HG03060 (cell line): ENCODE data around the gene MSL3B.

Experiments used
- ATAC-seq: cut with Tn5 transposase; IDR thresholded peaks from one replicate; pipeline ENCODE4 v1.9.1; 2021; ENCODE audit warnings: low read depth, moderate number of reproducible peaks; ENCODE audit not compliant: unreplicated experiment

MSL3B gene

GRCh38 chr2:233853883-233854240 is 14.3 kb downstream of the MSL3B start:
- no peak for ATAC-seq

DNA sequence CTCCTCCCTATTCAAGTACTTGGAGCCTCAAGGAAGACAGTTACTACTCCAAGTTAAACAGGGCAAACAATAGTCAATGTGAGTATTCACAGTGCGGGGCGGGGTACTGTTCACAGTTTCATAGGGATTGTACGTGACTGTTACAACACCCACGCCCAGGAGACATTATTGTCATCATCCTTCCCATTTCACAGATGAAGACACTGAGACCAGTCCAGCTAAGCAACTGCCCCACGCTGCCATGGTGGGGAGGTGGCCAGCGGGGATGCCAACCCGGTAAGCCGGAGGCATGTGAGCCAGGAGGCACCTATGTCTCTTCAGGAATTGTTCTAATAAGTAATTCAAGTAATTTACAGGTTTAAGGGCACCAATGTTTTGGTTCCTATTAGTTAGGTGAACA is 14.8 kb downstream of the MSL3B start:
- no peak for ATAC-seq

DNA sequence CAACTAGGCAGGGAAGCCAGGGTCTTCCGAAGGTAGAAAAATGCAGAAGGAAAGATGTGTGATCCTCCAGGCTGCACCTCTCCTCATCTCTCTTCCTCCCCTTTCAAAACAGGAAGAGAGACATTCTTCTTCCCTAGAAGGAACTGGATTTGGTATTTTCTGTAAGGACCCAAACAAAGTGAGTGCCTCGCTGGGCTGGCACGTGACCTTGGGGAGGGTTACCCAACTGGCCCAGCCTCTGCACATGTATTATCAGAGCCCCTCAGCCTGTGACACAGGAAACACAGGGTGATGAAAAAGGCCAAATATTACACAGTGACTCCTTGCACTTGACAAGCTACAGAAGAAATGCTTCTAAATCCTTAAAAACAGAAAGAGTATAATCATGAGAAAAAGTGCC is 16.1 kb downstream of the MSL3B start:
- ATAC-seq: no peak

DNA sequence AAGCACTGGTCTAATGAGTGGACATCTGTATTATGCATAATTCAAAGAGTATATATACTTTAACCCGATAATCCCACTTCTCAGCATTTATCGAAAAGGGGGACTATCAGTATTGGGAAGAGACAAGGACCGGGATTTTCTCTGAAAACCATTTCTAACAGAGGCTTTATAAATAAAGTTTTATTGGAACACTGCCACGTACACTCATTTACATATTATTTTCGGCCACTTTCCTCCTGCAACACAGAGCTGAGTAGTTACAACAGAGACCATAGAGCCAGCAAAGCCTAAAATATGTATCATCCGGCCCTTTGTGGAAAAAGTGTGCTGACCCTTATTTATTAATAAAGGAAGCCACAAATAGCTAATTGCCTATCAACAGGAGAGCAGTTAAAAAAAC is 17.0 kb downstream of the MSL3B start:
- ATAC-seq: no peak

GRCh38 chr2:233850745-233851144 is 17.4 kb downstream of the MSL3B start:
- no peak for ATAC-seq

DNA sequence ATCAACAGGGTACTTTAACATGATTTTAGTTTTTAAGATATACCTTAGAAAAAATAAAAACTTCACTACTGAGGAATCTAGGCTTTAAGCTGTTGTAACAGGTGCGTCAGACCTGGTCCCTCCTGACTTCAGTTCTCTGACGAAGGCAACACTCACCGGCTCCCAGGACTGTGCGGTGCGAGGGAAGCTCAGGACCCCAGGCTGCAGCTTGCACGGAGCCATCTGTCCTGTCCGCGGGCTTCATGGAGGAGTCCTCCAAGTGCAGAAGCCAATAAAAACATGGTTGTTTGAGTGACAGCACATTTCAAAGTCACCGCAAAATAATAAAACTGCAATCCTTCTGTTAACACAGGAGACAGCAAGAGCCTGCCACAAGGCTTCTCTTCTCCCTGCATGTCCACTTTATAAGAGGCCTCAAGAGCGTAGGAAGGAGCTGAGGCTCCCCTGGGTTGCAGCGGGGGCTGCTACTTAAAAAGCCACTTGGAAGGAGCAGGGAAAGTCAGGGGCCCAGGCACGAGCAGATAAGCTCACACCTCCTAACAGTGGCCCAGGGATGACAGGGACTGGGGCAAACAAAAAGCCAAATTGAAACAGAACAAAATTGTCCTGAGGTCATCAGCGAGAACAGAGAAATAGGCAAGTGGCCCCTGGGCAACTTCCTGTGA is 18.4 kb downstream of the MSL3B start:
- ATAC-seq: no peak

- ATAC-seq: no peak
Observed at GRCh38 chr2:233848276-233848675, 19.9 kb downstream of the MSL3B start.

DNA sequence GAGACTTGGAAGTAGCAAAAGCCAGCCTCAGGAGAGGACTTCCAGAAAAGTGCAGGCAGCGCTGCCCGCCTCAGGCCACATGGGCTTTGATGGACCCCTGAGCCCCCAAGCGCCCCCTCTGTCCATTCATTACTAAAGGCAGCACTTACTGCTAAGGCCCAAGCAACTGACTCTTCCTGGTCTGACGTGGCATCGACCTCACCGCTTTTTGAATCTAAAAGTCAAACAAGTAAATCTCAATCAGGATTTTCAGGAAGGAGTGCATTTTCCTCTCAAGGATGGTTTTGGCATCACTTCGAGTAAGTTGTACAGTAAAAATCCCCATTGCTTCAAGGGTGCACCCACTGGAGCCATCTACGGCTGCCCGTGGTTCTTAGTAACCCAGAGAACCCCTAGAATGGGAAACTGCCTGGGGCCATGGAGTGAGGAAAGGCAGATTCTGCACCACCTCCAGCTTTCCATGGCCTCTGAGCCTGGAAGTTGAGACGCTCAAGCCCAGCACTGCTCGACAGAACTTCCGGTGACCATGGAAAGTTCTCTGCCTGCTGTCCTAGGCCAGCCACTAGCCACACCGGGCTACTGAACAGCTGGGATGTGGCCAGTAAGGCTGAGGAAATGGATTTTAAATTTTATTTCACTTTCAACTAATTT is 20.8 kb downstream of the MSL3B start:
- ATAC-seq: no peak

GRCh38 chr2:233846387-233847247 is 21.6 kb downstream of the MSL3B start:
- ATAC-seq: no peak

GRCh38 chr2:233845301-233846060 is 22.7 kb downstream of the MSL3B start:
- ATAC-seq: no peak

- ATAC-seq: no peak
Observed at GRCh38 chr2:233844836-233845235, 23.4 kb downstream of the MSL3B start.

DNA sequence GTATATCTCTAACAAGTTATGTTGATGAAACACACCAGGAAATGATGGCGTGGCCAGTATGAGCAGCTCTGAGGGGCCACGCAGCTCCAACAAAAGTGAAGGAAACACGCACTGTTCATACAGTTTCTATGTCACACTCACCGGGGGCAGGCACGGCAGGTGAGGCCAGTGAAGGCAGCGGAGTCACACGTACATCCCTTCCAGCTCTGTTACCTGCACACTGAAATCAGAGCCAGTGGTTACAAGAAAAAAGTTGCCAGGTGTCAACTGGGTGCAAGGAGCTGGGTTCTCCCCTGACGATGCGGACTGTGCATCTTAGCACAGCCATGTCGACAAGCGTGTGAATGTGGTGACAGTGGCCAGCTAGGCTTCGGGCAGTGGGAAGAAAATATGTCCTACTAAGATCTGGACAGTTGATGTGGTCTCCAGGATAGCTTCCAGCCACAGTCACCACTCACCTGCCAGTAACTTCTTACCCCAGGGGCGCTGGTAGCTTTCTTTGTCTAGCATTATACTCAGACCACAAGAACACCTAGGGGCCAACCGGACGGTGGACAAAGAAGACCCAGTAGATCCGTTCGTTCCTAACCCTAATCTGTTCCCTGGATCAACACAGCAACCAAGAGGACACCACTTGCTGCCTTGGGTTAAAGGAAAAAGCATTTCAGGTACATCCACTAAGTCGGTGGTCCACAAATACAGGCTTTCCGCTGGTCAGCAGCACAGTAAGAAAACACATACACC is 23.9 kb downstream of the MSL3B start:
- ATAC-seq: no peak

GRCh38 chr2:233841183-233841582 is 27.0 kb downstream of the MSL3B start:
- ATAC-seq: no peak

- no peak for ATAC-seq
Observed at GRCh38 chr2:233840520-233840919, 27.7 kb downstream of the MSL3B start.

DNA sequence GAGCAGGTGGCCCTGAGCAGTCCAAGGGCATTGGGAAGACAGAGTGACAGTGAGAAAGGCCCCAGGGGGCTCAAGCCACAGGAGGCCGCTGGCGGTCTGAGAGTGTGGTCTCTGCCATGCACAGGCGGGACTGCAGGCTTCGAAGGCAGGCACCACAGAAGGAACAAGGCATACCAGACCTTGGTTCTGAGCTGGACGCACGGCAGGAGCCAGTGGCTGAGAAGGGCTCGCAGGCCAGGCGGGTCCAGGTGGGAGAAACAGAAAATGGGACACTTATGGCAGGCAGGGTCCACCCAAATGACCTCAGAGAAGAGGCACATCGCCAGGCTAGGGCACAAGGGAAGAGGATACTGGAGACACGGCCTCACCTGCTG is 28.8 kb downstream of the MSL3B start:
- ATAC-seq: no peak

DNA sequence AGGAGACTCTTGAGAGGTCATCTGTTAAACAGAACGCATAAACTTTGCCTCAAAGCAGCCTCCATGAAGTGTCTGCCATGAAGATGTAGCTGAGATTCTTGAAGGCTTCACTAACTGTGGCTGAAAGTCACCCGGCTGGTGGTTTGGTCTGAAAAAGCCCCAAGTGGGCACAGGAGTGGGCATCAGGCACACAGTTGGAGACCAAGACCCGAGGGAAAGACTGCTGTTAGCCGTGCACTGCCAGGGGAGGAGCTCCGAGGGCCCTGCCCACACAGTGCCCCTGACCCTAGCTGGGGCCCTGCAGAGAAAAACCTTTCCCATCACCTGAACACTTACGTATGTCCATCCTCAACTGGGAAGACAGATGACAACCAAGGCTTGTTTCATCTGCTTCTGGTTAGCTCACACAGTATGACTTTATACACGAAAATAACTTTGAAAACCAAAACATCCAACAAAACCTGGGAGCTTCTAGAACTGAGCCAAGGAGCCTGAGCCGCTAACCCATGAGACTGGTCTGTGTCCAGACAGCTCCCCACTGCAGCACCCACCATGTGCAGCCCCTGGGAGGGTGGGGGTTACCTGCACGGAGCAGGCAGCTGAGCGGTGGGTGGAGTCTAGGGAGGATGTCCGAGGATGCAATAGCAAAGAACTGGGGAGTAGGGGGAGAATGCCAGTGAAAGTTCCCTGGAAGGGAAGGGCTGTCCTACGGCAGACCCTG is 29.3 kb downstream of the MSL3B start:
- ATAC-seq: no peak

GRCh38 chr2:233838251-233838650 is 29.9 kb downstream of the MSL3B start:
- ATAC-seq: no peak

- no peak for ATAC-seq
Observed at GRCh38 chr2:233837694-233838229, 30.4 kb downstream of the MSL3B start.

DNA sequence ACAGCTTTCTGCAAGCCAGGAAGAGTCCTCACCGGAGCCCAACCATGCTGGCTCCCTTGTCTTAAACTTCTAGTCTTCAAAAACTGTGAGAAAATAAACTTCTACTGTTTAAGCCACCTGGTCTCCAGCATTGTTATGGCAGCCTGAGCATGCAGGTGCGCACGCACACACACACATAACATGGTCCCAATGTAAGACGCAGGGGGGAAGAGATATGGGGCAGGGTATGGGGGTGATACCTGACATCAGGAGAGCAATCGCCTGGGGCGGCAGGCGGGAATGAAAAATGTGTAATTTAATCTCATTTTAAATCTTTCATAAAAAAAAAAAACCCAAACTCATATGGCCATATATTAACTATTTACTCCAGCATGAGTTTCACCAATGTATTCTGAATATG is 31.8 kb downstream of the MSL3B start:
- ATAC-seq: no peak
